Activated CD8-positive, alpha-beta memory T cell treated with anti-CD3 and anti-CD28 coated beads, Interleukin-2, amount 50 U/mL, for 1 hour (primary cell): ENCODE measurements around the gene NCS1.
A peak's percentile ranks its signal among the peaks of the same experiment; 100 is the strongest.

Experiments used
- DNase-seq: peaks from one replicate; pipeline ENCODE4 v3.0.0-alpha.2; 2020; ENCODE audit errors: extremely low read depth

The NCS1 gene

DNA sequence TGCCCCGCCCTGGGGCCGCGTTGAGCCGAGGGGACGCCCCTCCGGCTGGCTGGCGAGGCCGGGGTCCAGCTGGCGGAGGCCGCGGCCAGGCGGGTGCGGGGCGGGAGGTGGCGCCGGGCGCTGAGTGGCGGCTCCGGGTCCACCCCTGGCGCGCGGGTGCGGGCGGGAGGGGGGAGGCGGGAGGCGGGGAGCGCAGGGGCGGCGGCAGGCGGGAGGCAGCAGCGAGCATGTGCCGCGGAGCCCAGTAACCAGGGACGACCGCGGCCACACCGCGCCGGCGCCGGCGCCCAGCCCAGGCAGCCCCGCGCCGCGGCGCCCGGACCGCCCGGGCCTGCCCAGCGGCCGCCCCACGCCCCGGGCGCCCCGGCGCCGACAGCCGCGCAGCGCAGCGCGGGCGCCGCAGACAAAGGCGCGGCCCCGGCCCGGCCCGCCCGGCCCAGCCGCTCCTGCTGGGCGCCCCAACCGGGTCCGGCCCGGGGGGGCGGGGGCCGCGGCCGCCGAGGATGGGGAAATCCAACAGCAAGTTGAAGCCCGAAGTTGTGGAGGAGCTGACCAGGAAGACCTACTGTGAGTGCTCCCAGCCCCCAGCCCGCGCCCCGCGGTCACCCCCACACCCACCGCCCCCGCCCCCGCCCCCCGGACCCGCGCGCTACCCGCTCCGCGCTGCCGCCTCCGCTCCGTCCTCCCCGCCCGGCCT is at the start of gene NCS1:
Gene NCS1 (plus strand): TSS at position 244 of the 697 bp plus-strand sequence. CDS start 260 bp downstream, at position 504.
- DNase-seq = no peak

GRCh38 chr9:130122456-130122855 is 49.7 kb upstream of the NCS1 start:
- no peak for DNase-seq

GRCh38 chr9:130124085-130124860 is 47.9 kb upstream of the NCS1 start:
- no peak for DNase-seq

DNA sequence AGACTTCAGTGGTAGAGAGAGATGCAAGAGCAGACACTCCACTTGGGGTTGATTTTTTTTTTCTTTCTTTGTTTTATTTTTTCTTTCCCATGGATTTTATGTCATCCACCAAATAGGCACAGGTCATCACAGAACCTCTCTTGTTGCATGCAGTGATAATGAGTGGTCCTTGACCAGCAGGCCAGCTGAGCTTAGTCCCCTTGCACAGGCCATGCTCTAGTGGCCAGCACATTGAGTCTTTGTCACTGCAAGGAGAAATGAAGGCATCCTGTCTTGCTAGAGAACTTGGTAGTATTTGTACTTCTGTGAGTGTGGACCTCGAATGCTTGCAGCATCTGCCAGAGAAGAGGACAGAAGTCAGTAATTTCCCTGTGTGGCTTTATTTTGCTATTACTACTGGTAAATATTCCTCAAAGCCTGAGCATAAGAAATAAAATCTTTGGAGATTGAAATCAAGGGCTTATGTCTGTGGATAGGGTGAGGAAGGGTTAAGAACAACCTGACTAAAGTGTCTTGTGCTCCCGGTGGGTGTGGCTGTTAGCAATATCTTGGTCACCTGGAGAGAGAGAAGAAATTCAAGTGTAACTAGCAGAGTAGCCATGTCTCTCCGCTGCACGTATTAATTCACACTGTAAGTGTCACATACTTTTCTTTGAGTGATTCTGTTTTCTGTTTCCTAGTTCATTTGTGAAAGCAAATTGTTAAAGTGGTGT is 45.3 kb upstream of the NCS1 start:
- no peak for DNase-seq

DNA sequence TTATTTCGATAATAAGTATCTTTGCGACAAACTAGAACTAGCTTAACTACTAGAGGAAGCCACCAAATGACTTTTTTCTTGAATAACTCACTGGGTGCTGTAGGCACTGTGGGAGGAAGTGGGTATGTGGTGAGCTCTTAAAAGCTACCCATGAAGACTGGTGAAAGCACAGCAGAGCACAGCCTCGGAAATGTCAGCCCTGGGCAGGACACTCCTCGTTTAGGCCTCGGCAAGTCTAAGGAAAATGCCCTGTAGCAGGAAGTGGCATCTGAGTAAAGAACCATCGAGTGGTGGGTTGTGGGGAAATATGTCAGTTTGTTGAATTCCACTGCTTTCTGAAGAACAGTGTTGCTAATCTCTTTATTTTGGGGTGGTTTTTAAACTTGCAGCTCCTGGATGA is 44.0 kb upstream of the NCS1 start:
- peak; percentile 72 for DNase-seq

DNA sequence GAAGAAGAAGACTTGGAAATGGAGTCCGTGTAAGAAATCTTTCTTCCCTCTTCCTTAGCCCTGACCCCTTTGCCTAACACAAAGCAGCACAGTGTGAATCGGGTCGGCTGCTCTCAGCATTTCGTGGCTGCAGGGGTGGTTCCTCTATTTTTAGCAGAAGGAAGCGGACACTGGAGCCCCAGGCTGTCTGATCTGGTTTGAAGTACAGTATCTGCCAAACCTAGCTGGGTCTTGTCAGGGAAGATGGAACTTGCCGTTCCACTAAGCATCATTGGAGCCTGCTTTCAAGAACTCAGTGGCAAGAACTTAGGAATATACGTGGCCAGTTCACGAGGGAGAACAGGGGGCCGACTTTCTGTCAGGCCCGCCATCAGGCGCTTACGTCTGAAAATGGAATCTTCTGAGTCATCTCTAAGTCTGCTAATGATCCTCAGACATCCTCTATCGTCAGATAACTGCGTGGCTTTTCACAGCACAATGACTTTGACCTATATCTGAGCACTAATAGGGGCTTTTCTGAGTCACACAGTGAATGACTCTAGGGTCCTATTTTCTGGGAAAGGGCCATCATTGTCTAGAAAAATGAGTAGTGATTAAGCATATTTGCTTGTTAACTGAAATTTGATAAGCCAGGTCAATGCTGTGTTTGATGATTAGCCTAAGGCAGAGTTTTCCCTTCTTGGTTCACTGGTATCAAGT is 43.3 kb upstream of the NCS1 start:
- peak; percentile 59 for DNase-seq

GRCh38 chr9:130129432-130130061 is 42.7 kb upstream of the NCS1 start:
- no peak for DNase-seq

GRCh38 chr9:130132746-130133145 is 39.5 kb upstream of the NCS1 start:
- no peak for DNase-seq

- no peak for DNase-seq
These were observed 35.0 kb upstream of the NCS1 start for GRCh38 chr9:130137081-130137640.

GRCh38 chr9:130137641-130138081 is 34.5 kb upstream of the NCS1 start:
- DNase-seq = no peak

DNA sequence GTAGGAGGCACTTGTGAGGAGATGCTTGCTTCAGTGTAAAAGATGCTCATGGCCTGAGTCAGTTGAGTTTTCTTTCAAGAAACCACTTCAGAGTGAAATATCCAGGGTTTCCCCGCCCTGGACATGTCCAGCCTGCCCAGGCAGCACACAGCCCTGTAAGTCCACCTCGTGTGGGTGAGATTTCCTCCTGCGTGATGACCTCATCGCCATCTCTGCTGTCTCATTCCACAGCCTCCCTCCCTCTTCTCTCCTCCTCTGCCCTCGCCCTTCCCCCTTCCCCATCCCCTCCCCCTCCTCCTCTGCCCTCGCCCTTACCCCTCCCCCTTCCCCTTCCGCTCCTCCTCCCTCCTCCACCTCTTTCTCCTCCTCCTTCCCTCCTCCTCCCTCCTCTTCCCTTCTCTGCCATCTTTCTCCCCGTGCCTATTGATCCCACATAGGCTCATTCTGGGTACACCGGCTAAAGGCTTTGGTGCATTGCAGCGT is 34.0 kb upstream of the NCS1 start:
- no peak for DNase-seq

DNA sequence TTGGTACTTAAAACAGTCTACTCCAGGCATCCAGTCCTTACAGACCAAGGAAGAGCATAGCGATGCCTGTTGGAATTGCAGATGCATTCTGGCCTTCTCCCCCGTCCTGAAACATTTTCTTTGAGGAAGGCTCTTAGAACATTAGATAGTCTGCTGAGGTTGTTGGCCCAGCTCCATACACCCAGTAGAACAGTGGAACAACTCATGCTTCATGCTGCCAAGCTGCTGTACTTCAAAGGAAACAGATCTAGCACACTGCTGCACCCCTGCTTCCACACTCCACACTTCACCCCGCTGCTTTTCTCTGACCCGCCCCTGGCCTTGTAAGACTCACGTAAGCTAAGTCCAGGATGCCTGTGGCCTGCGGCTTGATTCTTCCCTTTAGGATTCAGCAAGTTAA is 33.4 kb upstream of the NCS1 start:
- DNase-seq = no peak

DNA sequence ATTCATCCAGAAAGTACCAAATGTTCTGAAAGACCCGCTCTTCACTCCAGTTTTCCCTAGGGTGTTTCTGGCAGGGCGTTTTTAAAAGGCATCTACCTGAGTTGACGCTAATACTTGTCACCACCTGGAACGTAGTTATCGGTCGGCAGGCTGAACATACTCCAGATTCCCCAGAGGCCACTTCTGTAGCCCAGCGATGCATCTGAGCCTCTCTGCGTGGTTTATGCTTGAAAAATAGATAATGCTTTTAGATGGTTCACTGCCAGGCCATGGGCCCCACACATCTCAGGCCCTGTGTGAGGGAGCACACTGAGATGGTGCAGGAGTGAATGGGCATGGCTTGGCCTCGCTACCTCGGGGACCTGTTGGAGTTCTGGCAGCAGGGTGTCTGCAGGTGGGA is 33.0 kb upstream of the NCS1 start:
- DNase-seq = no peak

GRCh38 chr9:130140706-130141105 is 31.5 kb upstream of the NCS1 start:
- no peak for DNase-seq

GRCh38 chr9:130142056-130142455 is 30.1 kb upstream of the NCS1 start:
- no peak for DNase-seq

- DNase-seq = no peak
These were observed 29.6 kb upstream of the NCS1 start for GRCh38 chr9:130142641-130143040.

GRCh38 chr9:130143279-130143893 is 28.8 kb upstream of the NCS1 start:
- DNase-seq = no peak

- DNase-seq = no peak
These were observed 28.2 kb upstream of the NCS1 start for GRCh38 chr9:130143958-130144366.

- DNase-seq = no peak
These were observed 27.5 kb upstream of the NCS1 start for GRCh38 chr9:130144703-130145102.

DNA sequence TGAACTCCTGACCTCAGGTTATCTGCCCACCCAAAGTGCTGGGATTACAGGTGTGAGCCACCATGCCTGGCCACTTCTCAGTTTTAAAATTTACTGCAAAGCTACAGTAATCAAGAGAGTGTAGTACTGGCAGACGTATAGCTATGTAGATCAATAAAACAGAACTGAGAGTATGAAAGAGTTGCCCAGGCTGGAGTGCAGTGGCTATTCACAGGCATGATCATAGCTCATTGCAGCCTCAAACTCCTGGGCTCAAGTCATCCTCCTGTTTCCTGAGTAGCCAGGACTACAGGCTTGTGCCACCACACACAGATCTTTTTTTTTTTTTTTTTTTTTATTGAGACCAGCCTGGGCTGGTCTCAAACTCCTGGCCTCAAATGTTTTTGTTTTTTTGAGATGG is 26.5 kb upstream of the NCS1 start:
- no peak for DNase-seq

- DNase-seq = no peak
These were observed 25.0 kb upstream of the NCS1 start for GRCh38 chr9:130147198-130147597.
